GM13977 (cell line): ENCODE results near the gene GALM.

Experiments used
- DNase-seq: peaks from one replicate; pipeline ENCODE4 v3.0.0; 2012; ENCODE audit warnings: low spot score
- in situ Hi-C: fragments of 300-500 bp; cut with MboI; formaldehyde crosslinking; loops from one replicate; pipeline ENCODE4 v1.12.0; 2022; ENCODE audit warnings: low sequenced_read_pairs, low pct_unique_long_range_greater_than_20kb, mixed read lengths, inconsistent platforms; ENCODE audit not compliant: unreplicated experiment
- TF ChIP-seq, protein P1 (sequence below): IDR thresholded peaks from 2 replicates; pipeline ENCODE4 v1.5.1; 2012; ENCODE audit warnings: mild to moderate bottlenecking, control low read depth; ENCODE audit not compliant: insufficient read depth; ENCODE audit errors: extremely low read depth, missing control alignments

The GALM gene

DNA sequence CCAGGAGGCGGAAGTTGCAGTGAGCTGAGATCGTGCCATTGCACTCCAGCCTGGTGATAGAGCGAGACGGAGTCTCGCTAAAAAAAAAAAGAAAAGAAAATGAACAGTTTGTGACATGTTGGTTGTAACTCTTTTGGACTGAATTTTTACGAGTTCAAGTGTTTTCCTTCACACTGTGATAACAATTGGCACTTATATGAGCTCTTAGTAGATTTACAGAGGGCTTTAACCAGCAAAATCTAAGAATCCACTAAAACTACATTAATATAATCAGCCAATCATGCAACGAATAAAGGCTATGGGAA lies 110.0 kb downstream of the GALM start:
- in situ Hi-C loops, result no loop called here
- TF ChIP-seq, protein P1, sequence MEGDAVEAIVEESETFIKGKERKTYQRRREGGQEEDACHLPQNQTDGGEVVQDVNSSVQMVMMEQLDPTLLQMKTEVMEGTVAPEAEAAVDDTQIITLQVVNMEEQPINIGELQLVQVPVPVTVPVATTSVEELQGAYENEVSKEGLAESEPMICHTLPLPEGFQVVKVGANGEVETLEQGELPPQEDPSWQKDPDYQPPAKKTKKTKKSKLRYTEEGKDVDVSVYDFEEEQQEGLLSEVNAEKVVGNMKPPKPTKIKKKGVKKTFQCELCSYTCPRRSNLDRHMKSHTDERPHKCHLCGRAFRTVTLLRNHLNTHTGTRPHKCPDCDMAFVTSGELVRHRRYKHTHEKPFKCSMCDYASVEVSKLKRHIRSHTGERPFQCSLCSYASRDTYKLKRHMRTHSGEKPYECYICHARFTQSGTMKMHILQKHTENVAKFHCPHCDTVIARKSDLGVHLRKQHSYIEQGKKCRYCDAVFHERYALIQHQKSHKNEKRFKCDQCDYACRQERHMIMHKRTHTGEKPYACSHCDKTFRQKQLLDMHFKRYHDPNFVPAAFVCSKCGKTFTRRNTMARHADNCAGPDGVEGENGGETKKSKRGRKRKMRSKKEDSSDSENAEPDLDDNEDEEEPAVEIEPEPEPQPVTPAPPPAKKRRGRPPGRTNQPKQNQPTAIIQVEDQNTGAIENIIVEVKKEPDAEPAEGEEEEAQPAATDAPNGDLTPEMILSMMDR, result no peak

DNA sequence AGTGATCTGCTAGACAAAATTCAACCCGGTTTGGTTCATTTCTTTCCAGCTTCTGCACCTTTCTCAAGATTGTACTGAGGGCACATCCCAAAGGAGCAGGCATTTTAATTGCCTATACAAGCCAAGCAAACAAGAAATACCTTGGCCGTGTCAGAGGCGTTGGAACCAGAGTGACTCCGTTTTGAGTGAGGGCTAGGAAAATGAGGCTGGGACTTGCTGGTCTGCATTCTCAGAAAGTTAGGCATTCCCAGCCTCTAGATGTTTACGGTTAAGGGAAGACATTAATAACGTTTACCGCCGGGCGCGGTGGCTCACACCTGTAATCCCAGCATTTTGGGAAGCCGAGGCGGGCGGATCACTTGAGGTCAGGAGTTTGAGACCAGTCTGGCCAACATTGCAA lies 110.6 kb downstream of the GALM start:
- TF ChIP-seq, protein P1, result no peak
- in situ Hi-C loops, result no loop called here
- DNase-seq, result no peak

More for the DNA sequence above, 110.0 kb downstream of the GALM start:
- no peak for DNase-seq

DNA sequence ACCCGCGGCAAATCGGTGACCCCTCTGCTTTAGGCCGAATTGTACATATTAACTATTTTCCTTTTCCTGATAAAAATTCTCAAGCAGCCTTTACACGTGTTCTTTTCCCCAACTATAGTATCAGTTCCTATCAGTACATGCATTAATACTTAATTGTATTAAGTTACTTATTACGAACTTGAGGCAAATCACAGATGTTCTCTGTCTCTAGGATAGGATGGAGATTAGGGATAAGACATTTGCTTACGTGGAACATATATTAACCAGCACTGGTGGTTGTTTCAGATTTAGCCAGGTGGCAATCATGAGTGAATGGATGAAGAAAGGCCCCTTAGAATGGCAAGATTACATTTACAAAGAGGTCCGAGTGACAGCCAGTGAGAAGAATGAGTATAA lies 112.8 kb downstream of the GALM start:
- in situ Hi-C loops, result no loop called here
- no peak for DNase-seq
- TF ChIP-seq, protein P1, result no peak

DNA sequence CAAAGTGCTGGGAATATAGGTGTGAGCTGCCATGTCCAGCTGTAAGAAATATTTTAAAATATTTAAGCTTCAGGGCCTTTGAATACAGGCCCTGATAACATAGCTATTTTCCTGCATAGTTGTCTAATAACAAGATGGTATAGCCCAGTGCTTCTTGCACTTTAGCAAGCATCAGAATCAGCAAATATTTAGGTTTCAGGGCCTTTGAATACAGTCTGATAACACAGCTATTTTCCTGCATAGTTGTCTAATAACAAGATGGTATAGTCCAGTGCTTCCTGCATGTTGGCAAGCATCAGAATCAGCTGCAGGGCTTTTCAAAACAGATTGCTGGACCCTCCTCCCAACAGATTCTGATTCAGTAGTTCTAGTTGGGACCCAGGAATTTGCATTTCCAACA lies 117.7 kb downstream of the GALM start:
- DNase-seq, result no peak
- in situ Hi-C loops, result no loop called here
- TF ChIP-seq, protein P1, result no peak
